WERI-Rb-1 (cell line): ENCODE data around the gene HSP90AB1.

ENCODE experiments used
- DNase-seq: peaks from one replicate; pipeline ENCODE4 v3.0.0-alpha.2; 2020
- H3K27ac ChIP-seq: fragments of 250-450 bp; sonication (Bioruptor Pico); 2 replicates; pipeline ENCODE4 v1.5.1; 2020; ENCODE audit warnings: mild to moderate bottlenecking, moderate library complexity
- H3K27me3 ChIP-seq: fragments of 250-450 bp; sonication (Bioruptor Pico); 2 replicates; pipeline ENCODE4 v1.5.1; 2021; ENCODE audit warnings: mild to moderate bottlenecking, low read depth, moderate library complexity; ENCODE audit not compliant: insufficient read depth, severe bottlenecking
- H3K36me3 ChIP-seq: fragments of 250-450 bp; sonication (Bioruptor Pico); 2 replicates; pipeline ENCODE4 v1.5.1; 2020; ENCODE audit warnings: mild to moderate bottlenecking, moderate library complexity
- H3K4me3 ChIP-seq: 2 replicates; pipeline ENCODE4 v1.5.1; 2011; ENCODE audit warnings: low read depth, mild to moderate bottlenecking, control low read depth, low read length
- H3K9me3 ChIP-seq: fragments of 250-450 bp; sonication (Bioruptor Pico); 2 replicates; pipeline ENCODE4 v1.5.1; 2021; ENCODE audit warnings: mild to moderate bottlenecking, moderate library complexity; ENCODE audit not compliant: severe bottlenecking
- TF ChIP-seq, protein P1 (sequence below): IDR thresholded peaks from 2 replicates; pipeline ENCODE4 v1.5.1; 2011; ENCODE audit warnings: low read depth, mild to moderate bottlenecking, control low read depth, inconsistent platforms, low read length

HSP90AB1 gene

DNA sequence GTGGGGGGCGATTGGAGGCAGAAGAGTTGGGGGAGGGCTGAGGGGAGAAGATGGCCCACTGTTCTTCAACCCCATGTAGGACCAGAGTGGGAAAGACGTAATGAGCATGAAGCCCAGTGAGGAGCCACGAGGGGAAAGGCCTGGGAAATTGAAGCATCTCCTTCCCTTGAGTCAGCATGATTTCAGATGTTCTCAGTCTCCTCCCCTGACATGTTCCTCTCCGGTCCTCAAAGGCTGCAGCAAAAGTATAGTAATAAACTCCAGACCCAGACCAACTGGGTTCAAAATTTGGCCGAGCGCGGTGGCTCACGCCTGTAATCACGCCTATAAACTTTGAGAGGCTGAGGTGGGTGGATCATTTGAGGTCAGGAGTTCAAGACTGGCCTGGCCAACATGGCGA, 20.4 kb downstream of the HSP90AB1 start:
- Histone ChIP-seq H3K4me3 (no peak overlapping the region), H3K9me3 (no peaks in the 10 kb centered on the region), H3K27me3 (no peaks in the 10 kb centered on the region), H3K27ac (no peak overlapping the region), H3K36me3 (no peaks in the 10 kb centered on the region; the same call in 1 of the 2 replicates)
- TF ChIP-seq, protein P1, sequence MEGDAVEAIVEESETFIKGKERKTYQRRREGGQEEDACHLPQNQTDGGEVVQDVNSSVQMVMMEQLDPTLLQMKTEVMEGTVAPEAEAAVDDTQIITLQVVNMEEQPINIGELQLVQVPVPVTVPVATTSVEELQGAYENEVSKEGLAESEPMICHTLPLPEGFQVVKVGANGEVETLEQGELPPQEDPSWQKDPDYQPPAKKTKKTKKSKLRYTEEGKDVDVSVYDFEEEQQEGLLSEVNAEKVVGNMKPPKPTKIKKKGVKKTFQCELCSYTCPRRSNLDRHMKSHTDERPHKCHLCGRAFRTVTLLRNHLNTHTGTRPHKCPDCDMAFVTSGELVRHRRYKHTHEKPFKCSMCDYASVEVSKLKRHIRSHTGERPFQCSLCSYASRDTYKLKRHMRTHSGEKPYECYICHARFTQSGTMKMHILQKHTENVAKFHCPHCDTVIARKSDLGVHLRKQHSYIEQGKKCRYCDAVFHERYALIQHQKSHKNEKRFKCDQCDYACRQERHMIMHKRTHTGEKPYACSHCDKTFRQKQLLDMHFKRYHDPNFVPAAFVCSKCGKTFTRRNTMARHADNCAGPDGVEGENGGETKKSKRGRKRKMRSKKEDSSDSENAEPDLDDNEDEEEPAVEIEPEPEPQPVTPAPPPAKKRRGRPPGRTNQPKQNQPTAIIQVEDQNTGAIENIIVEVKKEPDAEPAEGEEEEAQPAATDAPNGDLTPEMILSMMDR = no peak
- DNase-seq = no peak

DNA sequence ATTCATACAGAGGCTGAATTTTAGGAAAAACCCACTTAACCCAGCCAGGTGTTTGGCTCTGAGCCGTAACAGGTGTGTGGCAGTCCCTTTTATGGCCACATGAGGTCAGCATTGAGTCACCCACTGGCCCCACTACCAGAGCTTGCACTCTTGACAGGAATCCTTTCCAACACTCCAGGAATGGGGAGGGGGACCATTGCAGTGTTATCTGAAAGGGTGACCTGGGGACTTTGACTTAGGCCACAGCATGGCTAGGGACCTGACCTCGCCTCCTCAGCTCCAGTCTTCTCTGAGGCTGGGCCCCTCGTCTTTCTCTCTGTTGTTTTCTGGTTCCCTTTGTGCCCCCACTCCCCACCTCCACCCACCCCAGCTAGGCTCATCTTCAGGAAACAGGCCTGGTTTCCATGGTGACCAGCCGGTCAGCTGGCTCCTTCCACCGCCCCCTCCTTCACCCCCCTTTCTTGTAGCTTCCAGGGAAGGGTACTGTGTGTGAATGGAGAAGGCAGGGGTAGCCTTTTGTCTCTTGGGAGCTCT, 21.3 kb downstream of the HSP90AB1 start:
- Histone ChIP-seq H3K9me3 (no peaks in the 10 kb centered on the region), H3K27ac (no peak overlapping the region), H3K27me3 (no peaks in the 10 kb centered on the region), H3K4me3 (no peak overlapping the region), H3K36me3 (peaks cover 8% of the 10 kb centered on the region)
- TF ChIP-seq, protein P1 = peak; percentile 99
- peak; percentile 88 for DNase-seq

DNA sequence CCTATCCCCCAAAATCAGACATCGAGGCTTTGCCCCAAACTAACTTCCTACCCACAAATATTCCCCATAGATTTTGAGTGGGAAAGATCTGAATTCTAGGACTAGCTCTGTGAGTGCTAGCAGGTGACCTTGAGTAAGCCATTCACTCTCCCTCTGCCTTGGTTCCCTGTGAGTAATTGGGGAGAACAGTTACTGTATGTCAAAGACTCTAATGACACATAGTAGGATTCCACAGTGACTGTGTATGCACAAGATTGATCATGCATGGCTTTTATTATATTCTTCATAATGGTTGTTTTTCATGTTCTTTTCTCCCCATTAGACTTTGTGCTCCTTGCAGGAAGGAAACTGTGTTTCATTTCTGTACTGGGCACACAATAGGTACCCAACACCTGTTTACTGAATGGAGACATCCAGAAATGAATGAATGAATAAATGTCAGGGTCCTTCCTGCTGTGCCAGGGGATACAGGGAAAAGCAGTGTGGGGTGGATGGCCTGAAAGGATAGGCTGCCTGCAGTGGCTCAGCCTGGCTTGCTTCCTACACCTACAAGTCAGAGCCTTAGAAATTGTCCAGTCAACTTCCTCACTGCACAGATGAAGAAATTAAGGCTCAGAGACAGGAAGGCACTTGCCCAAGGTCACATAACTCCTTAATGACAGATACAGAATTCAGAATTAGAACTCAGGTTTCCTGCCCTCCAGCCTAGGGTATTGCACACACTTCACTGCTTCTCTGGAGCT, 22.4 kb downstream of the HSP90AB1 start:
- no peak for DNase-seq
- TF ChIP-seq, protein P1 = no peak
- Histone ChIP-seq H3K4me3 (peak overlapping the region; percentile 48), H3K36me3 (peaks cover 19% of the 10 kb centered on the region), H3K27me3 (no peaks in the 10 kb centered on the region), H3K27ac (peak overlapping the region; percentile 79), H3K9me3 (no peaks in the 10 kb centered on the region)

DNA sequence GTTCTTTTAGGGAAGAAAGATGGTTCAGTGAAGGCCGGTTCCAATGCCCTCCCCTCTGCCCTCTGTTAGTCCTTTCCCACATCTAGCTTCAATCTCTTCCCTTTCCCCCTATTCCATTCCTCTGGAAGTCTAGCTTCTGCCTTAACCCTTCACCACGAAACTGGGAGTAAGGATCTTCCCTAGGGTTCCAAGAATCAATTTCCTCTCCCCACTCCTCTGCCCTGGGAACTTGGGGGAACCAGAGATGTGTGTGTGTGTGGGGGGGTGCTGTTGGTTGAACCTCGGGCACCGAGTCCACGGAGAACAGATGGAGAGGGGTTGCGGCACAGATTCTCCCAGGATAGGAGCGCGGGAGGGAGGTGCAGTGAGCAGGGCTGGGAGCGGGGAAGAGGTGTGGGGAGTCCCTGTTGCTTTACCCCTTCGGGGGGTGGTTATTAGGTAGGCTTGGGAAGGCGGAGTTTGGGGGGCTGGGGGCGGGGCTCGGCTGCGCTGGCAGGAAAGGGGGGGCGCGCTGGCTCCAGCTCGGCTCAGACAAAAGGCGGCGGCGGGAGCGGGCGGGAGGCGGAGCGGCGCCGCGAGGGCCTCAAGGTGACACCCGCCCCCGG, 23.1 kb downstream of the HSP90AB1 start, which contains the start of gene TMEM151B:
TSS of gene TMEM151B (plus strand) at position 530 of the 605 bp plus-strand sequence. CDS start 293 bp downstream, outside the sequence.
- H3K27me3 ChIP-seq = no peaks in the 10 kb centered on the region
- DNase-seq = peak; percentile 79
- TF ChIP-seq, protein P1 = no peak

DNA sequence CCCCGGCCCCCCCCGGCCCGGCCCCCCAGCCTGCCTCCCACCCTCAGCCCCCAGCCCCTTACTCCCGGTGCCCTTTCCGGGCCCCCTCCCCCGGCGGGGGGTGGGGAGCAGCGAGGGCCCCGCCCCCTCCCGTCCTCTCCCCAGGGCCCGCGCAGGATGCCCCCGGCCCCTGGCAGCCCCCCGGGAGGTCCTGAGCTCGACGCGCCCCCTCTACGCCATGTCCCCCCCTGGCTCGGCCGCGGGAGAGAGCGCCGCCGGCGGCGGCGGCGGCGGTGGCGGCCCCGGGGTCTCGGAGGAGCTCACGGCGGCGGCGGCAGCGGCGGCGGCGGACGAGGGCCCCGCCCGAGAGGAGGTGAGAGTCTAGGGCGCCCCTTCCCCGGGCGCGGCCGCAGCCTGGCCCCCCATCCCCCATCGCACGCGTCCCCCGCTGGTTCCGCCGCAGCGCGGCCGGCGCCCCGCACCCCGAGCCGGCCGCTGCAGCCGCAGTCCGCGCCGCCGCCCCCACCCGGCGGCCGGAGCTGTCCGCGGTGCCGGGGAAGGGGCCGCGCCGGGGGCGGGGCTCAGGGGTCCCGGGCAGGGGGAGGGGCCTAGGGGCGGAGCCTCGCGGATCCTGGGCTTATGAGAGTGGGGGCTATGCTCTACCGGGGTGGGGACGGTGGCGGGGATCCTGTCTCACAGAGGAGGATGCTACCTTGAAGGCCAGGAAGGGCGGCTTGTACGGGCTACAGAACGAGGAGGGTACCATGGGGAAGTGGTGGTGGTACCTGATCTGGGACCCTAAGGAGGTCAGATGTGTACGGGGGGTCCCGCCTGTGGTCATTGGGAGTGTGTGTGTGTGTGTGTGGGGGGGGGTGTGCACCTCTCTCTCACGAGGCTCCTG, 23.9 kb downstream of the HSP90AB1 start:
- Histone ChIP-seq H3K9me3 (no peaks in the 10 kb centered on the region), H3K27ac (peak overlapping the region; percentile 79), H3K27me3 (no peaks in the 10 kb centered on the region), H3K4me3 (peak overlapping the region; percentile 48), H3K36me3 (peaks cover 29% of the 10 kb centered on the region)
- TF ChIP-seq, protein P1 = no peak
- peak; percentile 92 for DNase-seq

More for the DNA sequence above, 23.1 kb downstream of the HSP90AB1 start, which contains the start of gene TMEM151B:
- Histone ChIP-seq H3K9me3 (no peaks in the 10 kb centered on the region), H3K4me3 (peak within 1 kb of the TSS; percentile 48), H3K36me3 (peaks cover 22% of the 10 kb centered on the region), H3K27ac (peak within 1 kb of the TSS; percentile 79)
